GM21737 (cell line): ENCODE data around the gene IL2RA.
"Not testable (repeated sequence)": the region's sequence is repeated elsewhere in the genome, so short reads cannot be mapped to it uniquely, and the experiment has no call there.

Experiments used
- ATAC-seq: cut with Tn5 transposase; IDR thresholded peaks from one replicate; pipeline ENCODE4 v1.9.1; 2021; ENCODE audit warnings: mild to moderate bottlenecking, moderate library complexity; ENCODE audit not compliant: unreplicated experiment

Gene IL2RA

DNA sequence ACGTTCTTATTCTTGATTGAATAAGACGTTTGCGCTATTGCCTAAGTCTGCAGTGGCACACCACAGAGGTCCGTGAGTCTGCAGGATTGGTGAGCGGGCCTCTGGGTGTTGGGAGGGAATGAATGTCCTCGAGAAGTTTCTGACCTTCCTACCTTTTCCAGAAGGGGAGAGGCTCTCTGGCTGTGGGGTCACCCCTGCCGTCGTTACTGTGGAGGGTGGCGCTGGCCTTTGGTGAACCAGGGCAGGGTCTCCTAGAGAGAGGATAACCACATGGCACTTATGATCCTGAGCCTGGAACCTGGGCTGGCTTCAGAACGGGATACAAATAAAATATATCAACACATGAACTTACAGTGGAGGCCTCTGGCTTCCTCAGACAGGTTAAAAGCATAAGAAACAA, 98.6 kb downstream of the IL2RA start:
- no peak for ATAC-seq

DNA sequence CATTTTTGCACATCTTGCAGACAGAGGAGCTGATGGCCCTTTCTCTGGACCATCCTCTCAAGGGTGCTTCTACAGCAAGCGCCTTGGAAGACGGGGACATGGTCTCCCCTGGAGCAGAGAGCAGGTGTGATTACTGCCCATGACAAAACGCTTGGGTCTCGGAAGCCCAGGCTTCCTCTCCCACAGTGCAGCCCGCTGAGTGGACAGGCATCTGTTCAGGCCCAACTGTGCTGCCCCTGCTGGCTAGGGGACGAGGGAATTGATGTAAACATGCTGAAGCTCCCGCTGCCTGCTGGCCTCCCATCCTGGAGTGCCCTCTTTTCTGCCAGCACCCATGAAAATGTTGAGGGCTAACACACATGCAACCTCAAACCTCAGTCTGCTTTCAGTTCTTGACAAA, 99.1 kb downstream of the IL2RA start:
- no peak for ATAC-seq

DNA sequence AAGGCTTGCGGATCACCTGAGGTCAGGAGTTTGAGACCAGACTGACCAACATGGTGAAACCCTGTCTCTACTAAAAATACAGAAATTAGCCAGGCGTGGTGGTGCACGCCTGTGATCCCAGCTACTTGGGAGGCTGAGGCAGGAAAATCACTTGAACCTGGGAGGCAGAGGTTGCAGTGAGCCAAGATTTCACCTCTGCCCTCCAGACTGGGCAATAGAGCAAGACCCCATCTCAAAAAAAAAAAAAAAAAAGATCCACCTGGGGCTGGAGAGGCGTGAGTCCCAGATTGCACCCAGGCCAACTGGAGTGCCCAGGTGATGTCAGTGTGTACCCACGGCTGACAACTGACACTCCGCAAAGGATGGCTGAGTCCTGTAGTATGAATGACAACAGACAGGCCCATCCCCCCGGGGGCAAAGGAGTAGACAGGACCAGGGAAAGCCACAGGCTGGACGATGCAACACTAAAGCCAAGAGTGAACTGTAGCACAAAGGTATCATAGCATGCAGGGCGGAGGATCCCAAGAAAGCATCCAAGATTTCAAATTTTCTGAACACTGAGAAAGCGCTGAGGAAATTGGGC, 99.7 kb downstream of the IL2RA start:
- not testable (repeated sequence) for ATAC-seq

DNA sequence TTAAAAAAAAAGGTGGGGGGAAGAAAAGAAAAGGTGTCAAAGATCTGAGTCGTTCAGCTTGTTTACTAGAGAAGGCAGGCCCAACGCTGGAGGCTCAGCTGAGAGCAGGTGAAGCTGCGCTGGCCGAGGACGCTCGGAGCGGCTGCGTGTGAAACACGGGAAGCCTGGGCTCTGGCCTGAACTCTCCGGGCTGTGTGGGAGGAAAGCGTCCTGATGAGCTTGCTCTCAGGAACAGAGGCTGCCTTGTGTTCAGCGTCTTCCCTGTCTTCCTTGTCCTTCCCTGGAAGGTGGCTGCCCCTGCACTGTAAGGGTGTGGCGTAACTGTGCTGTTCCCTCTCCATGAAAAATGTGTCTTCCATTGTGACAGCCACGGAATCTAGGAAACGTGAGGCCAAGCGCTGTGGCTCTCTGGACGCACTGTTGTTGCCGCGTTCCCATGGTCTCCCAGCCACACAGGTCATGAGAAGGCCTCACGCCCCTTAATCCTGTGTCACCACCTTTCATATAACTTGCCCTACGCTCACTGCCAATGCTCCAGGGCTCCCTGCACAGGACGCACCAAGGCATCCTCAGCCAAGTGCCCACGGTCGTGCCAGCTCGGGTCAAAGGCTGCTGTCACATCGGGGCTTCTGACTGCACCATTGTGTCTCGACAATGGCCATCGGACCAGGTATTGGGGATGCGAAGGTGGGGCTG, 100.6 kb downstream of the IL2RA start:
- ATAC-seq = no peak

DNA sequence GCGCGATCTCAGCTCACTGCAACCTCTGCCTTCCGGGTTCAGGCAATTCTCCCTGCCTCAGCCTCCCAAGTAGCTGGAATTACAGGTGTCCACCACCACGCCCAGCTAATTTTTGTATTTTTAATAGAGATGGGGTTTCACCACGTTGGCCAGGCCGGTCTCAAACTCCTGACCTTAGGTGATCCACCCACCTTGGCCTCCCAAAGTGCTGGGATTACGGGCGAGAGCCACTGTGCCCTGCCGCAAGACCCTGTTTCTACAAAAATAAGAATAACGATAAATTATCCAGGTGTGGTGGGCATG, 101.2 kb downstream of the IL2RA start:
- ATAC-seq = not testable (repeated sequence)
